ENCODE measurements around the gene SPHK2. TPM values are rescaled to one million over a fixed set of nuclear protein-coding genes. Genes with fewer than 3 reads are reported as not detected.

Gene SPHK2
- total RNA-seq, 2 experiments from 2014 or later: 14.1 to 15.3 TPM

- intact Hi-C loops (cut with DNase I, micrococcal nuclease): loop anchor here (1.0 to 10.0 kb wide), 5 partner anchors 18 to 1237 kb away; partner anchors contain the start of genes AKT1S1 (in 1 of the 2), C19orf73 (in 1 of the 2), PPFIA3 (in 1 of the 2) and RPL18 (in 1 of the 2)
- H3K4me3 ChIP-seq (ENCODE audit: low read length): peak overlapping the region; percentile 71
- ATAC-seq (ENCODE audit: poor library complexity) (peak; percentile 69), DNase-seq (peak; percentile 99 to 100 (median 100))
- peak overlapping the region; percentile 86 to 94 for H3K27ac ChIP-seq (ENCODE audit: low read depth in 1 of 2, low read length in 2 of 2)
- TF ChIP-seq, protein P1, sequence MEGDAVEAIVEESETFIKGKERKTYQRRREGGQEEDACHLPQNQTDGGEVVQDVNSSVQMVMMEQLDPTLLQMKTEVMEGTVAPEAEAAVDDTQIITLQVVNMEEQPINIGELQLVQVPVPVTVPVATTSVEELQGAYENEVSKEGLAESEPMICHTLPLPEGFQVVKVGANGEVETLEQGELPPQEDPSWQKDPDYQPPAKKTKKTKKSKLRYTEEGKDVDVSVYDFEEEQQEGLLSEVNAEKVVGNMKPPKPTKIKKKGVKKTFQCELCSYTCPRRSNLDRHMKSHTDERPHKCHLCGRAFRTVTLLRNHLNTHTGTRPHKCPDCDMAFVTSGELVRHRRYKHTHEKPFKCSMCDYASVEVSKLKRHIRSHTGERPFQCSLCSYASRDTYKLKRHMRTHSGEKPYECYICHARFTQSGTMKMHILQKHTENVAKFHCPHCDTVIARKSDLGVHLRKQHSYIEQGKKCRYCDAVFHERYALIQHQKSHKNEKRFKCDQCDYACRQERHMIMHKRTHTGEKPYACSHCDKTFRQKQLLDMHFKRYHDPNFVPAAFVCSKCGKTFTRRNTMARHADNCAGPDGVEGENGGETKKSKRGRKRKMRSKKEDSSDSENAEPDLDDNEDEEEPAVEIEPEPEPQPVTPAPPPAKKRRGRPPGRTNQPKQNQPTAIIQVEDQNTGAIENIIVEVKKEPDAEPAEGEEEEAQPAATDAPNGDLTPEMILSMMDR (IDR thresholded peaks at IDR 0.05): no peak
- H3K9me3 Mint-ChIP-seq: no peaks in the 10 kb centered on the region
- no peaks in the 10 kb centered on the region for H3K27me3 Mint-ChIP-seq
- CTCF ChIA-PET: interaction anchor here (1.2 to 1.7 kb wide), 3 partner anchors 8 to 262 kb away, joined by 4 to 8 read pairs (median 4); partner anchors contain the start of genes CA11, RPL18 and SPHK2
- peaks cover 50% of the 10 kb centered on the region for H3K4me1 Mint-ChIP-seq (ENCODE audit: low read depth)
- H3K36me3 ChIP-seq (ENCODE audit: insufficient read depth, low read length): peaks cover 13% of the 10 kb centered on the region
- POLR2A ChIA-PET: interaction anchor here (0.6 to 3.6 kb wide), 24 partner anchors 8 to 1923 kb away, joined by 3 to 39 read pairs (median 4); partner anchors contain the start of genes CA11, GYS1, RPL18 and RUVBL2
- H3K27ac Mint-ChIP-seq: peak overlapping the region; percentile 97
- peaks cover 57% of the 10 kb centered on the region for H3K4me1 ChIP-seq (ENCODE audit: insufficient read depth, low read length)
- H3K27me3 ChIP-seq (ENCODE audit: control insufficient read depth in 1 of 2, insufficient read depth in 2 of 2, low read length in 2 of 2): no peaks in the 10 kb centered on the region
- peak overlapping the region; percentile 94 for H3K4me3 Mint-ChIP-seq
- H3K9me3 ChIP-seq (ENCODE audit: control insufficient read depth in 1 of 2, insufficient read depth in 1 of 2, low read length in 2 of 2): no peaks in the 10 kb centered on the region
- peaks cover 32% of the 10 kb centered on the region for H3K36me3 Mint-ChIP-seq (ENCODE audit: low read depth)
Observed at GRCh38 chr19:48637449-48637947, 18.2 kb downstream of the SPHK2 start.

GRCh38 chr19:48637948-48638830, 18.9 kb downstream of the SPHK2 start:
- Histone ChIP-seq H3K27me3 (ENCODE audit: control insufficient read depth in 1 of 2, insufficient read depth in 2 of 2, low read length in 2 of 2) (no peaks in the 10 kb centered on the region), H3K9me3 (ENCODE audit: control insufficient read depth in 1 of 2, insufficient read depth in 1 of 2, low read length in 2 of 2) (no peaks in the 10 kb centered on the region), H3K4me3 (ENCODE audit: low read length) (peak overlapping the region; percentile 71), H3K36me3 (ENCODE audit: insufficient read depth, low read length) (peaks cover 6% of the 10 kb centered on the region), H3K4me1 (ENCODE audit: insufficient read depth, low read length) (peaks cover 50% of the 10 kb centered on the region), H3K27ac (ENCODE audit: low read depth in 1 of 2, low read length in 2 of 2) (peak overlapping the region; percentile 86 to 94)
- TF ChIP-seq, protein P1 (IDR thresholded peaks at IDR 0.05): peak; percentile 19
- POLR2A ChIA-PET: interaction anchor here (0.6 to 3.6 kb wide), 21 partner anchors 8 to 355 kb away, joined by 3 to 39 read pairs (median 5); partner anchors contain the start of genes CA11, GYS1, RPL18 and RUVBL2
- H3K9me3 Mint-ChIP-seq: no peaks in the 10 kb centered on the region
- H3K4me1 Mint-ChIP-seq (ENCODE audit: low read depth): peaks cover 49% of the 10 kb centered on the region
- ATAC-seq (ENCODE audit: poor library complexity) (peak; percentile 41), DNase-seq (peak; percentile 72 to 97 (median 80))
- CTCF ChIA-PET: interaction anchor here (1.3 to 1.7 kb wide), 2 partner anchors 8 to 19 kb away, joined by 4 to 8 read pairs; partner anchors contain the start of genes CA11, RPL18 and SPHK2
- no peaks in the 10 kb centered on the region for H3K27me3 Mint-ChIP-seq
- H3K27ac Mint-ChIP-seq: peak overlapping the region; percentile 97
- peaks cover 25% of the 10 kb centered on the region for H3K36me3 Mint-ChIP-seq (ENCODE audit: low read depth)
- H3K4me3 Mint-ChIP-seq: peak overlapping the region; percentile 94
- intact Hi-C loops (cut with DNase I, micrococcal nuclease): loop anchor here (1.0 to 10.0 kb wide), 7 partner anchors 8 to 1237 kb away; partner anchors contain the start of genes RPL18 (in 2 of the 2), SPHK2 (in 2 of the 2), AKT1S1 (in 1 of the 2) and C19orf73 (in 1 of the 2)

DNA sequence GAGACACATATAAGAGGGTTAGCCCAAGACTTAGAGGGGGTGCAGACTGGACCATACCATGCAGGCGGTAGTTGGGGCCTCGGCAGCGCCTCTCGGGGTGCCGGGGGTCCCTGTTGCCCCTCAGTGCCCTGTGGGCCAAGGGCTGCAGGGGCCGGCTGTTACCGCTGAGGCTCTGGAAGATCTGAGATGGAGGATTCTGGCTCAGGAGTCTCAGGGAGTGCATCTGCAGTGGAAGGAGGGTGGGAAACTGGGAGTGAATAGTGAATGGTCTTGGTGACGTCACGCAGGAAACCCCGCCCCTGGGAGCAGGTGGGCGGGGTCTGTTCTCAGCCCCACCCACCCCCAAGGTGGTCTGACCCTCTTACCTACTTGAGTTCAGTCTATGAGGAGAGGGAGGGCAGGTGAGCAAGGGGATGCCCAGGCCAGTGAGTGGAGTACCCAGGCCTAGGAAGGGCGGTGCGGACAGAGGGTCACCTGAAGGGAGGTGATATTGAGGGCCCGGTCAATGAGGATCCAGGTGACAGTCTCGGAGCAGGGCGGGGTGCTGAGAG, 19.6 kb downstream of the SPHK2 start:
- H3K4me1 ChIP-seq (ENCODE audit: insufficient read depth, low read length): peaks cover 43% of the 10 kb centered on the region
- H3K27me3 Mint-ChIP-seq: no peaks in the 10 kb centered on the region

More for the DNA sequence above, 19.6 kb downstream of the SPHK2 start:
- TF ChIP-seq, protein P1 (IDR thresholded peaks at IDR 0.05): no peak
- Mint-ChIP-seq H3K4me1 (ENCODE audit: low read depth) (peaks cover 43% of the 10 kb centered on the region), H3K9me3 (no peaks in the 10 kb centered on the region), H3K27ac (peak overlapping the region; percentile 97), H3K4me3 (peak overlapping the region; percentile 94), H3K36me3 (ENCODE audit: low read depth) (peaks cover 22% of the 10 kb centered on the region)
- H3K36me3 ChIP-seq (ENCODE audit: insufficient read depth, low read length): no peaks in the 10 kb centered on the region
- ATAC-seq (ENCODE audit: poor library complexity): no peak
- H3K27ac ChIP-seq (ENCODE audit: low read depth in 1 of 2, low read length in 2 of 2): peak overlapping the region; percentile 86 to 94
- ChIA-PET POLR2A (interaction anchor here (3.6 kb wide), 2 partner anchors 15 to 21 kb away, joined by 38 to 39 read pairs; partner anchors contain the start of genes RPL18 and SPHK2), CTCF (no interaction called here)
- no peaks in the 10 kb centered on the region for H3K9me3 ChIP-seq (ENCODE audit: control insufficient read depth in 1 of 2, insufficient read depth in 1 of 2, low read length in 2 of 2)
- intact Hi-C loops (cut with DNase I, micrococcal nuclease): loop anchor here (1.0 to 10.0 kb wide), 7 partner anchors 7 to 1236 kb away; partner anchors contain the start of genes AKT1S1 (in 1 of the 2), C19orf73 (in 1 of the 2), CA11 (in 1 of the 2) and PPFIA3 (in 1 of the 2)
- peak in 2 of 14 experiments; percentile 49 to 76 for DNase-seq
- peak overlapping the region; percentile 71 for H3K4me3 ChIP-seq (ENCODE audit: low read length)
- no peaks in the 10 kb centered on the region for H3K27me3 ChIP-seq (ENCODE audit: control insufficient read depth in 1 of 2, insufficient read depth in 2 of 2, low read length in 2 of 2)

All from CD4-positive, alpha-beta T cell (primary cell).